Loucy (cell line): ENCODE data around the gene SOAT2.
A peak's percentile ranks its signal among the peaks of the same experiment; 100 is the strongest.

Source experiments
- H2AFZ ChIP-seq: fragments of 200-600 bp; sonication (generic); 2 replicates; pipeline ENCODE4 v1.6.0; 2016; ENCODE audit warnings: antibody characterized with exemption, mild to moderate bottlenecking, low read length, moderate library complexity
- H3F3A ChIP-seq: fragments of 200-600 bp; 2 replicates; pipeline ENCODE4 v1.6.0; 2016; ENCODE audit warnings: antibody characterized with exemption, low read depth, mild to moderate bottlenecking
- H3K27me3 ChIP-seq: fragments of 200-600 bp; sonication (generic); 2 replicates; pipeline ENCODE4 v1.6.1; 2014; ENCODE audit warnings: low read length, mild to moderate bottlenecking; ENCODE audit not compliant: insufficient read depth, poor library complexity, severe bottlenecking
- H3K36me3 ChIP-seq: fragments of 200-600 bp; sonication (generic); 2 replicates; pipeline ENCODE4 v1.6.1; 2016; ENCODE audit warnings: low read length; ENCODE audit not compliant: insufficient read depth
- H3K4me1 ChIP-seq: fragments of 200-600 bp; sonication (generic); 2 replicates; pipeline ENCODE4 v1.5.1; 2014; ENCODE audit warnings: low read length, mild to moderate bottlenecking; ENCODE audit not compliant: insufficient read depth, poor library complexity, severe bottlenecking
- H3K4me2 ChIP-seq: fragments of 200-600 bp; sonication (generic); 2 replicates; pipeline ENCODE4 v1.6.0; 2014; ENCODE audit warnings: antibody characterized with exemption, low read length, low read depth, mild to moderate bottlenecking; ENCODE audit not compliant: poor library complexity, severe bottlenecking
- H3K4me3 ChIP-seq: fragments of 200-600 bp; sonication (generic); 2 replicates; pipeline ENCODE4 v1.5.1; 2014; ENCODE audit warnings: low read length, mild to moderate bottlenecking, mixed read lengths; ENCODE audit not compliant: poor library complexity, severe bottlenecking
- H3K79me2 ChIP-seq: fragments of 200-600 bp; sonication (generic); 2 replicates; pipeline ENCODE4 v1.6.1; 2014; ENCODE audit warnings: low read length; ENCODE audit not compliant: insufficient read depth
- H3K9ac ChIP-seq: fragments of 200-600 bp; sonication (generic); 2 replicates; pipeline ENCODE4 v1.6.0; 2014; ENCODE audit warnings: mild to moderate bottlenecking, low read depth, low read length, moderate library complexity; ENCODE audit not compliant: poor library complexity, severe bottlenecking
- H3K9me2 ChIP-seq: fragments of 200-600 bp; sonication (generic); replicated peaks from 2 replicates; pipeline ENCODE4 v1.6.1; 2016; ENCODE audit warnings: low read depth, low read length, mixed read lengths
- H3K9me3 ChIP-seq: fragments of 200-600 bp; sonication (generic); 2 replicates; pipeline ENCODE4 v1.6.1; 2014; ENCODE audit warnings: mild to moderate bottlenecking, antibody characterized with exemption, low read length, low read depth; ENCODE audit not compliant: insufficient read depth
- H4K20me1 ChIP-seq: fragments of 200-600 bp; sonication (generic); 2 replicates; pipeline ENCODE4 v1.6.0; 2014; ENCODE audit warnings: antibody characterized with exemption, low read length, mild to moderate bottlenecking; ENCODE audit not compliant: insufficient read depth, poor library complexity, severe bottlenecking
- EZH2phosphoT487 ChIP-seq: fragments of 200-600 bp; IDR thresholded peaks from 2 replicates; pipeline ENCODE4 v1.6.1; 2018; ENCODE audit warnings: antibody characterized with exemption, mild to moderate bottlenecking, moderate library complexity, borderline replicate concordance
- TF ChIP-seq, protein P1 (sequence below): fragments of 200-600 bp; sonication (generic); conservative IDR thresholded peaks from 2 replicates; pipeline ENCODE4 v1.5.1; 2014; ENCODE audit warnings: mild to moderate bottlenecking, antibody characterized with exemption, low read length

Gene SOAT2

DNA sequence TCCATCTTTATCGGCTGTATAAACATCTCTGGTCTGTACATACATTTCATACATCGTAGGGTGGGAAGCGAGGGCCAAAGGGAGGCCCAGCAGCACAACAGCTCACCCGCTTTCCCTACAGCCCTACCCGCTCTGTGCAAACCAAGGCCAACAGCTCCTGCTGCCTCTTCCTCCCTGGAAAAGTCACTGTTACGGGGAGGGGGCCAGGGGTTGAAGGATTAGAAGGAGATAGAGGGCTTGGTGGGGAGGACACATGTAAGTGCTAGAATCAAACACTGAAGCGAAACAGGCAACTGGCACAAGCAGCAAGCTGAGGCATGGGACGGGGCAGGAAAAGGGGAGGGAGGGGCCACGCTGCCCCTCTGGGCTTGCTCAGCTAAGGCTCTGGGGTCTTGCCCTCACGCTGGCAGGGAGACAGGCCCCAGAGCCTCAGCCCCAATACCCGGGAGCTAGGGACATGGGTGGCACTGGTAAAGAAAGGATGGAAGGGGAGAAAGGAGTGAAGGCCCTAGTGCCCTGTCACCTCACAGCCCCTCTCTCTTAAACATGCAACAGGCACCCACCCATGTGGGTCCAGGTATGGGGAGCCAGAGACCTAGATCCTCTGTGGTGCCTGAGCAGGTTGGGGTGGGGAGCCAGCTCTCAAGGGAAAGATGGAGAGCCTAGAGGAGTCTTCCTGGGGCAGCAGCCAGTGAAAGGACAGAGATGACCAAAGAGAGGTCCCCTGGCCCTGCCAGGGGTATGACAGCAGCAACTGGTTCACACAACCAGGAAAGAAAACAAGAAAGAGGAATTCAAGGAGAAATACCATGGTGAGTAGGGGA, 38.5 kb upstream of the SOAT2 start:
- Histone ChIP-seq H3K9ac (no peak overlapping the region), H3K36me3 (peaks cover 7% of the 10 kb centered on the region; the same call in 1 of the 2 replicates)

DNA sequence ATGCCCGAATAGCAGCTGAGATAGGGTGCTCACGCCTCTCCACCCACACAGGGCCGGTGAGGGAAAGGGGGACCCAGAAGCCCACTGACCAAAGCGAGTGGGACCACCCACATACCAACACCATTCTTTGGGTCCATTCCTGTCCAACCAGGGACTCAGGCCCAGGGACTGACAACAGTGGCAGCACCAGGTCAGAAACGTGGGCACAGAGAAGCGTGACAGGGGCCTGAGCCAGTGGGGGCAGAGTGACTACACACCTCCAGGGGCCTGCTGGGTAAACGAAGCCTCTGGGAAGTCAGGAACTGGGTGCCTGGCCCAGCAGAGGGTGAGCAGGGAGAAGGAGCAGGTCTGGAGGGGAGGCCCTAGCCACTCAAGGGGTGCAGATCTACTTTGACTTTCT, 37.8 kb upstream of the SOAT2 start:
- Histone ChIP-seq H3F3A (no peaks in the 10 kb centered on the region), H3K9me3 (no peaks in the 10 kb centered on the region), H3K4me2 (no peak overlapping the region), H3K9me2 (no peaks in the 10 kb centered on the region), H3K27me3 (no peaks in the 10 kb centered on the region), H3K79me2 (no peaks in the 10 kb centered on the region), H4K20me1 (no peaks in the 10 kb centered on the region), H3K36me3 (peaks cover 7% of the 10 kb centered on the region; the same call in 1 of the 2 replicates), H2AFZ (no peak overlapping the region), H3K9ac (no peak overlapping the region), H3K4me1 (no peaks in the 10 kb centered on the region), H3K4me3 (no peak overlapping the region)
- TF ChIP-seq, protein P1, sequence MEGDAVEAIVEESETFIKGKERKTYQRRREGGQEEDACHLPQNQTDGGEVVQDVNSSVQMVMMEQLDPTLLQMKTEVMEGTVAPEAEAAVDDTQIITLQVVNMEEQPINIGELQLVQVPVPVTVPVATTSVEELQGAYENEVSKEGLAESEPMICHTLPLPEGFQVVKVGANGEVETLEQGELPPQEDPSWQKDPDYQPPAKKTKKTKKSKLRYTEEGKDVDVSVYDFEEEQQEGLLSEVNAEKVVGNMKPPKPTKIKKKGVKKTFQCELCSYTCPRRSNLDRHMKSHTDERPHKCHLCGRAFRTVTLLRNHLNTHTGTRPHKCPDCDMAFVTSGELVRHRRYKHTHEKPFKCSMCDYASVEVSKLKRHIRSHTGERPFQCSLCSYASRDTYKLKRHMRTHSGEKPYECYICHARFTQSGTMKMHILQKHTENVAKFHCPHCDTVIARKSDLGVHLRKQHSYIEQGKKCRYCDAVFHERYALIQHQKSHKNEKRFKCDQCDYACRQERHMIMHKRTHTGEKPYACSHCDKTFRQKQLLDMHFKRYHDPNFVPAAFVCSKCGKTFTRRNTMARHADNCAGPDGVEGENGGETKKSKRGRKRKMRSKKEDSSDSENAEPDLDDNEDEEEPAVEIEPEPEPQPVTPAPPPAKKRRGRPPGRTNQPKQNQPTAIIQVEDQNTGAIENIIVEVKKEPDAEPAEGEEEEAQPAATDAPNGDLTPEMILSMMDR: no peak
- TF ChIP-seq EZH2phosphoT487: no peak

More for the DNA sequence above, 38.5 kb upstream of the SOAT2 start:
- Histone ChIP-seq H3K4me2 (no peak overlapping the region), H3F3A (no peaks in the 10 kb centered on the region), H3K79me2 (no peaks in the 10 kb centered on the region), H3K9me2 (no peaks in the 10 kb centered on the region), H4K20me1 (no peaks in the 10 kb centered on the region), H3K9me3 (no peaks in the 10 kb centered on the region), H2AFZ (no peak overlapping the region), H3K4me3 (no peak overlapping the region), H3K27me3 (no peaks in the 10 kb centered on the region), H3K4me1 (no peaks in the 10 kb centered on the region)
- TF ChIP-seq EZH2phosphoT487: no peak
- TF ChIP-seq, protein P1: no peak

DNA sequence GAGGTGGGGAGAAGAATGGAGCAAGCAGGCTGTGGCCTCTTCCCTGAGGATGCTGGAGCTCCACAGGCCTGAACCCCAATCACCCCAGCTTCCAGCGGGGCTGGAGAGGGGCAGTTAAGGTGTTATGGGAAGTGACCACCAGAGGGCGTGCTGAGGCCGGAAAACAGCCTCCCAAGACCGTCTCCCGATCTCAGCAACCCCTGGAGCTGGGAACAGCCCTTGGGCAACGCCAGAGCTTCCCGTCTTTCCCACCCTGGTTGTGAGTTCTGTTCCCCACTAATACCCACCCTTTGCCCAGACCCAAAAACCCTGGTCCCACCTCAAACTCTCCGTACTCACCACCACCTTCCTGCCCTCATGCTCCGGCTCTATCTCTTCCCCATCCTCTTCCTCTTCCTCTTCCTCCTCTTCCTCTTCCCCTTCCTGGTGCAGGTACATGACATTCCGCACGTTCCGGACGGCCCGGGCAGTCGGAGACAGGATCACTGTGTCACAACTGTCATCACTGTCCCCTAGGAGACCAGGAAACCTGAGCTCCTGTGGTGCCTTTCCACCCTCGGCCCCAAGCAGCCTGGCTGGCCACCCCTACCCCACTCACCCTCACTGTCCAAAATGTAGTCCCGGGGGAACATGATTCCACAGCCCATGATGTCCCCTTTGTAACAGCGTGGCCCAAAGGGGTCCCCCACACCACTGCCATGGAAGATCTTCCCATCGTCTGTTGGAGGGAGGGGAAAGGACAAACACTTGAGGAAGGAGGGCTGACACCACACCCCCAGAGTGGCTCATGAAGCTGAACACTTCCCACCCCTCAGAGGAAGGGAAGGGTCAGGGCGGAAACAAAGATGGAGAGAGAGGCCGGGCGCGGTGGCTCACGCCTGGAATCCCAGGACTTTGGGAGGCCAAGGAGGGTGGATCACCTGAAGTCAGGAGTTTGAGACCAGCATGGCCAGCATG, 37.0 kb upstream of the SOAT2 start:
- Histone ChIP-seq H3K79me2 (no peaks in the 10 kb centered on the region), H3F3A (no peaks in the 10 kb centered on the region), H4K20me1 (no peaks in the 10 kb centered on the region), H3K9me3 (no peaks in the 10 kb centered on the region), H3K9me2 (no peaks in the 10 kb centered on the region), H2AFZ (no peak overlapping the region), H3K36me3 (peaks cover 7% of the 10 kb centered on the region; the same call in 1 of the 2 replicates), H3K4me1 (no peaks in the 10 kb centered on the region), H3K27me3 (no peaks in the 10 kb centered on the region), H3K4me3 (no peak overlapping the region), H3K4me2 (no peak overlapping the region), H3K9ac (no peak overlapping the region)
- no peak for TF ChIP-seq EZH2phosphoT487
- TF ChIP-seq, protein P1: peak; percentile 86
